B cell (primary cell): Measurements from ENCODE around the gene OR5AP2. TPM values are rescaled to one million over a fixed set of nuclear protein-coding genes. Genes with fewer than 3 reads are reported as not detected.

Source experiments
- polyA plus RNA-seq: library from polyadenylated mRNA; depleted of rRNA; stranded (reverse); fragments of >200 nt; gene quantifications from 2 replicates; pipeline ENCODE4 v1.2.3, GENCODE V29; 2012
- small RNA-seq: library from RNA; depleted of rRNA; stranded (forward); fragments of <200 nt; gene quantifications from one replicate; pipeline ENCODE3, GENCODE V24; 2012; ENCODE audit warnings: low replicate concordance, low read depth; ENCODE audit not compliant: insufficient read length
- total RNA-seq, 2 donors: library from RNA; stranded (reverse); fragments of 120-200 nt in 1 of 2; gene quantifications; 1 replicate in 1 of 2; 2 replicates in 1 of 2; pipeline versions ENCODE4 v1.2.3 to v1.2.4, GENCODE V29; 2013 to 2022

OR5AP2 gene
- total and polyA plus RNA-seq, 2 donors (not counting 1 experiment from before 2014, with no cell fraction given), result not detected

Small RNAs within 50 kb of the gene (small RNA-seq; reads per million reads assigned to genes)
- gene AP004245.1, result not detected

Other genes starting within 250 kb of the OR5AP2 start
- gene OR5AL1, start 229.7 kb downstream of the OR5AP2 start, total RNA-seq, result not detected in 2 replicates
- not detected in 2 replicates for gene OR5AL1, start 229.7 kb downstream of the OR5AP2 start, polyA plus RNA-seq
- not detected in 2 replicates for gene OR5M3, start 169.1 kb downstream of the OR5AP2 start, total RNA-seq
- not detected in 2 replicates for gene OR5M3, start 169.1 kb downstream of the OR5AP2 start, polyA plus RNA-seq
- gene OR5M8, start 151.1 kb downstream of the OR5AP2 start, total RNA-seq, result not detected in 2 replicates
- gene OR5M8, start 151.1 kb downstream of the OR5AP2 start, polyA plus RNA-seq, result not detected in 2 replicates
- not detected in 2 replicates for gene OR5M11, start 99.2 kb downstream of the OR5AP2 start, total RNA-seq
- gene OR5M11, start 99.2 kb downstream of the OR5AP2 start, polyA plus RNA-seq, result not detected in 2 replicates
- gene OR5M10, start 64.7 kb downstream of the OR5AP2 start, total RNA-seq, result not detected in 2 replicates
- not detected in 2 replicates for gene OR5M10, start 64.7 kb downstream of the OR5AP2 start, polyA plus RNA-seq
- not detected in 2 replicates for gene OR5M1, start 27.6 kb downstream of the OR5AP2 start, total RNA-seq
- gene OR5M1, start 27.6 kb downstream of the OR5AP2 start, polyA plus RNA-seq, result not detected in 2 replicates
- not detected in 2 replicates for gene OR5AR1, start 21.2 kb upstream of the OR5AP2 start, total RNA-seq
- not detected in 2 replicates for gene OR5AR1, start 21.2 kb upstream of the OR5AP2 start, polyA plus RNA-seq
- gene OR9G1, start 56.7 kb upstream of the OR5AP2 start, total RNA-seq, result not detected in 2 replicates
- not detected in 2 replicates for gene OR9G1, start 56.7 kb upstream of the OR5AP2 start, polyA plus RNA-seq
- gene OR9G4, start 106.3 kb upstream of the OR5AP2 start, total RNA-seq, result not detected in 2 replicates
- gene OR9G4, start 106.3 kb upstream of the OR5AP2 start, polyA plus RNA-seq, result not detected in 2 replicates